Nephron progenitor cell (in vitro differentiated cells): ENCODE data around the gene LDHD.
A peak's percentile ranks its signal among the peaks of the same experiment; 100 is the strongest.

Source experiments
- DNase-seq: peaks from one replicate; pipeline ENCODE4 v3.0.0; 2021
- H3K27ac Mint-ChIP-seq: 2 replicates; pipeline ENCODE4 v1.8.0; 2021; ENCODE audit warnings: mild to moderate bottlenecking, moderate library complexity, mixed read lengths
- H3K27me3 Mint-ChIP-seq: 2 replicates; pipeline ENCODE4 v1.8.0; 2021; ENCODE audit warnings: mild to moderate bottlenecking, low read depth, mixed read lengths; ENCODE audit not compliant: poor library complexity
- H3K36me3 Mint-ChIP-seq: 2 replicates; pipeline ENCODE4 v1.8.0; 2021; ENCODE audit warnings: low read depth, mixed read lengths
- H3K4me1 Mint-ChIP-seq: 2 replicates; pipeline ENCODE4 v1.8.0; 2021; ENCODE audit warnings: mixed read lengths
- H3K4me3 Mint-ChIP-seq: 2 replicates; pipeline ENCODE4 v1.8.0; 2021; ENCODE audit warnings: mild to moderate bottlenecking, moderate library complexity, mixed read lengths
- H3K9me3 Mint-ChIP-seq: 2 replicates; pipeline ENCODE4 v1.8.0; 2021; ENCODE audit warnings: mild to moderate bottlenecking, moderate library complexity, mixed read lengths
- TF ChIP-seq, protein P1 (sequence below): fragments of 200-600 bp; sonication (generic); IDR thresholded peaks from 2 replicates; pipeline ENCODE4 v1.5.0; 2021; ENCODE audit warnings: antibody characterized with exemption

Gene LDHD

DNA sequence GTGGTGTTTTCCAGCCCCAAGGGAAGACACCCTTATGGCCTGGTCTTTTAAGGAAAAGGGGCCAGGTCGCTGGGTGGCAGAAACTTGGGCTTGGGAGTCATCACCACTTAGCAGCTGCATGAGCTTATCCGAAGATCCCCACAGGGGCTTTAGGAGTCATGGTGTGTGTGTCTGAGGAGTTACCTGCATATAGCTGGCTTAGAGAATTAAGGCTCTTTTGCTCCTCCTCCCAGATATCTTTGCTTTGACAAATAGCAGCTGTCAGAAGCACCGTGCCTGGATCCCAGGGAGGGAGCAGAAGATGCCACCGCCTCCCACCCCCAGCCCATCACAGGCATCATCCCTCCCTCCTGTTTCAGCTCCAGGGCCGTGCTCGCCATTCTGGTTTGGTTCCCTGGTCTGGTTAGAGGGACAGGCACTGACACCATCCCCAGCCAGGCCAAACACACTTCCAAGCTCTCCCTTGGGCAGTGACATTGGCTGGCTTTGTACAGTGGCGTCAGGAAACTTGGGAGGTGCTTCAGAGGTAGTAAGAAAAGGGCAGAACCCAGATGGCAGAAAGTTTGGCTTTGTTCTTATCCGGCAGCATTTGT, 17.4 kb downstream of the LDHD start:
- H3K9me3 Mint-ChIP-seq: no peaks in the 10 kb centered on the region
- TF ChIP-seq, protein P1, sequence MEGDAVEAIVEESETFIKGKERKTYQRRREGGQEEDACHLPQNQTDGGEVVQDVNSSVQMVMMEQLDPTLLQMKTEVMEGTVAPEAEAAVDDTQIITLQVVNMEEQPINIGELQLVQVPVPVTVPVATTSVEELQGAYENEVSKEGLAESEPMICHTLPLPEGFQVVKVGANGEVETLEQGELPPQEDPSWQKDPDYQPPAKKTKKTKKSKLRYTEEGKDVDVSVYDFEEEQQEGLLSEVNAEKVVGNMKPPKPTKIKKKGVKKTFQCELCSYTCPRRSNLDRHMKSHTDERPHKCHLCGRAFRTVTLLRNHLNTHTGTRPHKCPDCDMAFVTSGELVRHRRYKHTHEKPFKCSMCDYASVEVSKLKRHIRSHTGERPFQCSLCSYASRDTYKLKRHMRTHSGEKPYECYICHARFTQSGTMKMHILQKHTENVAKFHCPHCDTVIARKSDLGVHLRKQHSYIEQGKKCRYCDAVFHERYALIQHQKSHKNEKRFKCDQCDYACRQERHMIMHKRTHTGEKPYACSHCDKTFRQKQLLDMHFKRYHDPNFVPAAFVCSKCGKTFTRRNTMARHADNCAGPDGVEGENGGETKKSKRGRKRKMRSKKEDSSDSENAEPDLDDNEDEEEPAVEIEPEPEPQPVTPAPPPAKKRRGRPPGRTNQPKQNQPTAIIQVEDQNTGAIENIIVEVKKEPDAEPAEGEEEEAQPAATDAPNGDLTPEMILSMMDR: no peak
- H3K27me3 Mint-ChIP-seq: peaks cover under 1% of the 10 kb centered on the region
- peaks cover 25% of the 10 kb centered on the region for H3K36me3 Mint-ChIP-seq
- no peak for DNase-seq
- H3K4me1 Mint-ChIP-seq: peaks cover 35% of the 10 kb centered on the region
- H3K4me3 Mint-ChIP-seq: no peak overlapping the region
- peak overlapping the region; percentile 51 for H3K27ac Mint-ChIP-seq

DNA sequence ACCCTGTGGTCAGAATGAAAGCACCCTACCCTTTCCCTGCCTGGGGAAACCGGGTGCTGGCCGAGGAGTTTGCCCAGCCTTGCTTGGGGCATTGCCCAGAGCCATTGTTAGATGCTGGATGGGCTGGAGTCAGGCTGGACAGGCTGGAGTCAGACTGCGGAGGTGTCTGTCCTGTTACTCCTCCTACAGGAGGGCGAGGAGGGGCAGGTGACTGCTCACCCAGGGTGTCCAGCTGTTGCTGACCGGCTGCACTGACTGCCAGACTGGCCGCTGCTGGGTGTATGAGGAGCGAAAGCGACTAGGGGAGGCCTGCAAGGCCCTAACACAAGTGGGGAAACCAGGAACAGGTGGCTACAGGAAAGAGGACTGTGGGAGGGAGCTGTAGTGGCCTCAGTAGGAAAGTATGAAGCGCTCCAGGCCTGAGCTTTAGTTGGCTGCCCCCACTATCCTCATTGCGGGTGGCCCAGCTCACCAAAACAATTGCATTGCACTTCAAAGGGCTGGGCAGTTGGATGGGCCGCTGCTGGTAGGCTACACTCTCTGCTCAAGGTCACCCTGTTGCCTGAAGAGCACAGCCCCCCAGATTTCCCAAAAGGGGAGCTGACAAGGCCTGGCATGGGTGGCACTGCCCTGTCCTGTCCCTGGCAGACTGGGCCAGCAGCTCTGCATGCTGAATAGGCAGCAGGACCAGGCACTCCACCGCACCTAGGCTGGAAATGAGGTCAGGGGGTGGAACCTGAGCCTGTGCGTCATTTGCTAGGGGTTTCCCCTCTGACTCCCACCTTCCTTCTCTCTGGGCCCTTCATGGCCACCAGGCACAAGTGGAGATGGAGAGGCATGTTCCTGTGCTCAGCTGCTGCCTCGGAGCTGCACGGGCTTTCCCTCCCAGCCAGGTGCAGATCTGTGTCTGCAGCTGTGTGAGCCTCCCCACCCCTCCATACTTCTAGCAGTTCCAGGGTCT, 18.4 kb downstream of the LDHD start:
- Mint-ChIP-seq H3K36me3 (peaks cover 15% of the 10 kb centered on the region), H3K4me1 (peaks cover 35% of the 10 kb centered on the region), H3K27me3 (no peaks in the 10 kb centered on the region), H3K4me3 (no peak overlapping the region), H3K27ac (no peak overlapping the region), H3K9me3 (no peaks in the 10 kb centered on the region)
- no peak for DNase-seq
- TF ChIP-seq, protein P1: no peak

DNA sequence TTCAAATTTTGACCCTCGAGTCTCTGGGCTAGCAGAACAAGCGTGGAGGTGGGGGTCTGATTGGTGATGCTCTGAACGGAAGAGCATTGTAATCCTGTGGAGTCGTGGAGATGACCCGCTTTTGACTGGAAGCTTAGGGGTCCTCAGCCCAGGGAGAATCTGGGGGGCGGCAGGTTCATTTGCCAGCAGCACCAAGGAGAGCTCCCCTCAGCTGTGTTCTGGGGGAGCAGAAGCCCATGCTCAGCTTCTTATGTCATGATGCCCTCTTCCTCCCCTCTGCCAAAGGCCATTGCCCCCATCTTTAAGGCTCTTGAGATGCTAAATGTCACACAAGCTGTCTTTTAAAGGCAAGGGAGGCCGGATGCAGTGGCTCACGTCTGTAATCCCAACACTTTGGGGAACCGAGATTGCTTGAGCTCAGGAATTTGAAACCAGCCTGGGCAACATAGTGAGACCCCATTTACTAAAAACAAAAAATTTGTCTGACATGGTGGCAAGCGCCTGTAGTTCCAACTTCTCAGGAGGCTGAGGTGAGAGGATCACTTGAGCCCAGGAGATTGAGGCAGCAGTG, 19.3 kb downstream of the LDHD start:
- Mint-ChIP-seq H3K9me3 (no peaks in the 10 kb centered on the region), H3K4me3 (no peak overlapping the region), H3K27ac (no peak overlapping the region), H3K36me3 (peaks cover 6% of the 10 kb centered on the region), H3K4me1 (peaks cover 35% of the 10 kb centered on the region), H3K27me3 (no peaks in the 10 kb centered on the region)
- no peak for DNase-seq
- TF ChIP-seq, protein P1: no peak

DNA sequence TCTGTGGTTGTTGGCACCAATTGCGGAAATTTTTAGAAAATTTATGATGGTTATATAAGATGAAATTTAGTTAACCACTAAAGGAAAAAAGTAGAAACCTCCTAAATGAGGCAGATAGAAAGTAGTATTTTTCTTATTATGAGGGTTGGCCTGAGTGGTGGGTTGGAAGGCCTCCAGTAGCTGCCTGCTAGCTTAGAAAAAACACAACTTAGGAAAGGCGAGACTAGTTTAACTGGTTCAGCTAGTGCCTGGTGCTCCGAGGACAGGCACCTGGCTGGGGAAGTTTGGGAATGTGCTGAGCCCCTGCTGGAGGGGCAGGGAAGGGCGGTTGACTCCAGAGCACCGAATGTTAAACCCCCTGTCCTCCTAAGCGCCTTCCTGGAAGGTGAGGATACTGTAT, 19.9 kb downstream of the LDHD start:
- no peak for DNase-seq
- no peaks in the 10 kb centered on the region for H3K27me3 Mint-ChIP-seq
- no peak overlapping the region for H3K4me3 Mint-ChIP-seq
- H3K9me3 Mint-ChIP-seq: no peaks in the 10 kb centered on the region
- H3K27ac Mint-ChIP-seq: peak overlapping the region; percentile 69
- H3K36me3 Mint-ChIP-seq: peaks cover 5% of the 10 kb centered on the region
- TF ChIP-seq, protein P1: peak; percentile 23
- H3K4me1 Mint-ChIP-seq: peaks cover 35% of the 10 kb centered on the region

DNA sequence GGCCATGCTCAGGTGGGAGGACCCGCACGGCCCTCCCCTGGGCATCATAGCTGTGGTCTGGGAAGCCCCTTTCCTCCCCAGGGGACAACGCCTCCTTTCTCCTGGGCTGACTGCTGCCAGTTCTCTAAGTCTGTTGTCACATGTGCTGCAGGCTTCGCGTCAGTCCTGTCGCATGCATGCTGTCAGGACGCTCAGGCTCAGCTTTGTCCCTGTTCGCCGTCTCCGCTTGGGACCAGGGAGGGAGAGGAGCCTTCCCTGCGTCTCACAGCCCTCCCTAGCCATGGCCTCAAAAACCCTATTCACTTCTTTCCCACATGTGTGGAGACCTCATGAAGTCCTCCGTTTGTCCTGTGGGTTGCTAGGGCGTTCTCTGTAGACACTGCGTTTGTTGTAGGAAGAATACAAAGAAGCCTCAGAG, 21.4 kb downstream of the LDHD start:
- Mint-ChIP-seq H3K4me1 (peaks cover 36% of the 10 kb centered on the region), H3K4me3 (no peak overlapping the region), H3K36me3 (peaks cover 5% of the 10 kb centered on the region), H3K27me3 (no peaks in the 10 kb centered on the region), H3K27ac (peak overlapping the region; percentile 71), H3K9me3 (no peaks in the 10 kb centered on the region)
- TF ChIP-seq, protein P1: no peak
- no peak for DNase-seq
